Measurements from ENCODE around the gene ITPR1.

ITPR1 gene

GRCh38 chr3:4797201-4797705, 304.1 kb downstream of the ITPR1 start (continued):
- TF ChIP-seq POU6F1 (CRISPR knock-in tag; IDR thresholded peaks at IDR 0.05; ENCODE audit: borderline replicate concordance, low read depth) (no peak), ZFP30 (CRISPR knock-in tag; IDR thresholded peaks at IDR 0.05) (no peak)

- no peak for ATAC-seq
- no peak for TF ChIP-seq CSRNP3 (CRISPR knock-in tag; IDR thresholded peaks at IDR 0.05)
- no peak for TF ChIP-seq TOX (CRISPR knock-in tag; IDR thresholded peaks at IDR 0.05; ENCODE audit: borderline replicate concordance)
- no peak for TF ChIP-seq CREB5 (CRISPR knock-in tag; IDR thresholded peaks at IDR 0.05; ENCODE audit: low read depth)
- no peak for TF ChIP-seq PATZ1 (CRISPR knock-in tag; IDR thresholded peaks at IDR 0.05; ENCODE audit: borderline replicate concordance)
- TF ChIP-seq ESRRG (CRISPR knock-in tag; IDR thresholded peaks at IDR 0.05): no peak
- TF ChIP-seq RARB (CRISPR knock-in tag; IDR thresholded peaks at IDR 0.05): no peak
- TF ChIP-seq ISL1 (CRISPR knock-in tag; IDR thresholded peaks at IDR 0.05): no peak
- TF ChIP-seq POU6F1 (CRISPR knock-in tag; IDR thresholded peaks at IDR 0.05; ENCODE audit: borderline replicate concordance, low read depth): no peak
Observed at GRCh38 chr3:4799266-4800256, 306.4 kb downstream of the ITPR1 start.

GRCh38 chr3:4800595-4800994, 307.4 kb downstream of the ITPR1 start:
- no peak for ATAC-seq
- TF ChIP-seq RARB (CRISPR knock-in tag; IDR thresholded peaks at IDR 0.05) (no peak), ZNF8 (CRISPR knock-in tag; IDR thresholded peaks at IDR 0.05) (no peak), SNAI2 (CRISPR knock-in tag; IDR thresholded peaks at IDR 0.05) (no peak), CREB5 (CRISPR knock-in tag; IDR thresholded peaks at IDR 0.05; ENCODE audit: low read depth) (no peak), POU6F1 (CRISPR knock-in tag; IDR thresholded peaks at IDR 0.05; ENCODE audit: borderline replicate concordance, low read depth) (no peak), OSR1 (CRISPR knock-in tag; IDR thresholded peaks at IDR 0.05) (no peak), CSDC2 (CRISPR knock-in tag; IDR thresholded peaks at IDR 0.05) (no peak), ZFP30 (CRISPR knock-in tag; IDR thresholded peaks at IDR 0.05) (no peak)

- ATAC-seq: no peak
- TF ChIP-seq POU6F1 (CRISPR knock-in tag; IDR thresholded peaks at IDR 0.05; ENCODE audit: borderline replicate concordance, low read depth) (no peak), PATZ1 (CRISPR knock-in tag; IDR thresholded peaks at IDR 0.05; ENCODE audit: borderline replicate concordance) (no peak), ZFP30 (CRISPR knock-in tag; IDR thresholded peaks at IDR 0.05) (no peak), RARB (CRISPR knock-in tag; IDR thresholded peaks at IDR 0.05) (no peak), ZFP3 (CRISPR knock-in tag; IDR thresholded peaks at IDR 0.05) (no peak), TCF4 (CRISPR knock-in tag; IDR thresholded peaks at IDR 0.05; ENCODE audit: borderline replicate concordance) (no peak), CSDC2 (CRISPR knock-in tag; IDR thresholded peaks at IDR 0.05) (no peak), TOX (CRISPR knock-in tag; IDR thresholded peaks at IDR 0.05; ENCODE audit: borderline replicate concordance) (no peak), ZNF70 (CRISPR knock-in tag; IDR thresholded peaks at IDR 0.05) (no peak), BACH2 (CRISPR knock-in tag; IDR thresholded peaks at IDR 0.05; ENCODE audit: borderline replicate concordance) (no peak), ESRRG (CRISPR knock-in tag; IDR thresholded peaks at IDR 0.05) (no peak)
Observed at GRCh38 chr3:4801892-4802291, 308.7 kb downstream of the ITPR1 start.

Data from SK-N-SH treated with all-trans-retinoic acid at 6 μM for 48 hours (cell line).